Smooth muscle cell (in vitro differentiated cells): ENCODE results near the gene PEAK3. TPM values are rescaled to one million over a fixed set of nuclear protein-coding genes. Genes with fewer than 3 reads are reported as not detected.
A peak's percentile ranks its signal among the peaks of the same experiment; 100 is the strongest.

Experiments
- DNase-seq: peaks from one replicate; lab custom pipeline; 2025; ENCODE audit not compliant: unreplicated experiment; lab: John Stamatoyannopoulos, UW
- H2AFZ ChIP-seq: fragments of 200-600 bp; sonication (generic); 2 replicates; pipeline ENCODE4 v1.6.0; 2016; ENCODE audit warnings: antibody characterized with exemption, low read depth, mild to moderate bottlenecking
- H3F3A ChIP-seq: fragments of 200-600 bp; sonication (generic); 2 replicates; pipeline ENCODE4 v1.6.0; 2017; ENCODE audit warnings: antibody characterized with exemption, low read depth
- H3K27ac ChIP-seq: fragments of 200-600 bp; sonication (generic); 2 replicates; pipeline ENCODE4 v1.5.1; 2016; ENCODE audit warnings: low read depth, mild to moderate bottlenecking
- H3K27me3 ChIP-seq: fragments of 200-600 bp; sonication (generic); 2 replicates; pipeline ENCODE4 v1.6.1; 2016; ENCODE audit warnings: low read depth, mild to moderate bottlenecking
- H3K36me3 ChIP-seq: fragments of 200-600 bp; sonication (generic); 2 replicates; pipeline ENCODE4 v1.5.1; 2016; ENCODE audit warnings: low read depth
- H3K4me1 ChIP-seq: fragments of 200-600 bp; sonication (generic); 2 replicates; pipeline ENCODE4 v1.5.1; 2016; ENCODE audit warnings: low read depth
- H3K4me2 ChIP-seq: fragments of 200-600 bp; sonication (generic); 2 replicates; pipeline ENCODE4 v1.6.0; 2016; ENCODE audit warnings: mild to moderate bottlenecking
- H3K4me3 ChIP-seq: fragments of 200-600 bp; sonication (generic); 2 replicates; pipeline ENCODE4 v1.5.1; 2016; ENCODE audit warnings: mild to moderate bottlenecking
- H3K79me2 ChIP-seq: fragments of 200-600 bp; sonication (generic); 2 replicates; pipeline ENCODE4 v1.6.0; 2016; ENCODE audit warnings: low read depth, mild to moderate bottlenecking
- H3K9ac ChIP-seq: fragments of 200-600 bp; sonication (generic); 2 replicates; pipeline ENCODE4 v1.6.0; 2016; ENCODE audit warnings: low read depth
- H3K9me3 ChIP-seq: fragments of 200-600 bp; sonication (generic); replicated peaks from 2 replicates; pipeline ENCODE4 v1.5.1; 2016; ENCODE audit warnings: low read depth
- H4K20me1 ChIP-seq: fragments of 200-600 bp; sonication (generic); 2 replicates; pipeline ENCODE4 v1.6.0; 2016; ENCODE audit warnings: low read depth
- CTCF ChIP-seq: fragments of 200-600 bp; sonication (generic); IDR thresholded peaks from 2 replicates; pipeline ENCODE4 v1.5.1; 2017; ENCODE audit warnings: borderline replicate concordance, mild to moderate bottlenecking, antibody characterized with exemption; ENCODE audit not compliant: insufficient read depth, poor library complexity, severe bottlenecking
- WGBS: methylation state at CpG from one replicate; pipeline ENCODE4 v1.1.7; 2016; ENCODE audit warnings: low lambda C conversion rate; 5-methylcytosine and 5-hydroxymethylcytosine counted together
- polyA plus RNA-seq: library from polyadenylated mRNA; unstranded; fragments of >200 nt; fragmentation: Nextera tagmentation; extraction: Ambion mirVana; gene quantifications from 2 replicates; pipeline ENCODE4 v1.2.1, GENCODE V29; 2016
- total RNA-seq: library from RNA; depleted of rRNA; stranded (reverse); fragments of >200 nt; gene quantifications from 2 replicates; pipeline ENCODE4 v1.2.3, GENCODE V29; 2014

Gene PEAK3
- not detected in 2 replicates for total RNA-seq
- polyA plus RNA-seq: 0.37 and 0.71 TPM in 2 replicates

DNA sequence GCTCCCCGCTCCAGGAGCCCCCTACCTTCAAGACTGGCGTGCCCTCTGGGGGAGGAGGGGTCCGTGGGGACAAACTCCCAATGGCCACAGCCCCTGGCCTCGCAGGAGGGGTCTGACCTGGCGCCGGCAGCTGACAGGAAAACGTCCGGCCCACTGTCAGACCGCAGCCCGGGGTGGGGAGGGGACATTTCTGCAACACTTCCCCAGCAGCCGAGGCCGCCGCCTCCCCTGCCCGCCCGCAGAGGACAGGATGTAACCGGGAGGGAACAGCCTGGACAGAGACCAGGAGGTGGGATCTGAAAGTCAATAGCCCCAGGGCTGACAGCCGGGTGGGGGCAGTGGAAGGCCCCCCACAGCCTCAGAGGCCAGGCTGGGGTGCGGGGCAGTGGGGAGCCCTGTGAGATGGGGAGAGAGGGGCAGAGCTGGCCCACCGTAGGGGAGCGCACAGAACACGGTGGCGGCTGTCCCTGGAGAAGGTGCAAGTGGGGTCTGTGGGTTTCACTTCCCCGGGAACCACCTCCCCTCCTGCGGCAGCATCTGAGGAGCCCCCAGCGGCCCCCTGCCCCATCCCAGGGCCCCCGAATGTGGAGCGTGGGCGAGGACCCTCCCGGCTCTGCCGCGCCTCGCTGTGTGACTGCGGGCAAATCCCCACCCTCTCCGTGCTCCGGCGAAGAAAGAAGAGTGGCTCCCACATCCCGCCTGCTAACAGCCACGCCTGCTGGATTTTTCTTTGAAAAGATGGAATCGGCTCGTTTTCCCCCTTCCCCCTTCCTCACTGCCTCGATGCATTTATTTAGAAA is at the start of gene PEAK3:
Gene PEAK3 (minus strand): TSS at position 114 of the 800 bp plus-strand sequence. CDS start 1,244 bp downstream, outside the sequence.
- no peaks in the 10 kb centered on the region for H3K9me3 ChIP-seq
- peak within 1 kb of the TSS; percentile 39 for H3K4me3 ChIP-seq
- peak; percentile 25 for DNase-seq
- H2AFZ ChIP-seq: no peak within 1 kb of the TSS
- H3K27ac ChIP-seq: no peak within 1 kb of the TSS
- no peaks in the 10 kb centered on the region for H3K36me3 ChIP-seq
- H3K9ac ChIP-seq: no peak within 1 kb of the TSS
- peaks cover 41% of the 10 kb centered on the region for H4K20me1 ChIP-seq
- H3F3A ChIP-seq: no peaks in the 10 kb centered on the region
- H3K27me3 ChIP-seq: peaks cover 10% of the 10 kb centered on the region
- no peak for TF ChIP-seq CTCF
- no peaks in the 10 kb centered on the region for H3K79me2 ChIP-seq
- H3K4me2 ChIP-seq: peak within 1 kb of the TSS; percentile 85
- WGBS: 12% methylated on average over 33 of the region's 41 CpGs
- H3K4me1 ChIP-seq: no peaks in the 10 kb centered on the region

- TF ChIP-seq CTCF: no peak
- Histone ChIP-seq H4K20me1 (peaks cover 60% of the 10 kb centered on the region), H3K4me2 (no peak overlapping the region), H3K4me3 (peak overlapping the region; percentile 16), H3K36me3 (no peaks in the 10 kb centered on the region), H3K27me3 (no peaks in the 10 kb centered on the region), H2AFZ (no peak overlapping the region), H3K4me1 (peaks cover 28% of the 10 kb centered on the region), H3K9ac (no peak overlapping the region), H3K9me3 (no peaks in the 10 kb centered on the region), H3F3A (no peaks in the 10 kb centered on the region), H3K27ac (no peak overlapping the region), H3K79me2 (peaks cover 87% of the 10 kb centered on the region)
- DNase-seq: no peak
- 80% methylated on average over 18 of the region's 20 CpGs for WGBS
Measured at GRCh38 chr19:2330632-2331284, 48.8 kb upstream of the PEAK3 start.

DNA sequence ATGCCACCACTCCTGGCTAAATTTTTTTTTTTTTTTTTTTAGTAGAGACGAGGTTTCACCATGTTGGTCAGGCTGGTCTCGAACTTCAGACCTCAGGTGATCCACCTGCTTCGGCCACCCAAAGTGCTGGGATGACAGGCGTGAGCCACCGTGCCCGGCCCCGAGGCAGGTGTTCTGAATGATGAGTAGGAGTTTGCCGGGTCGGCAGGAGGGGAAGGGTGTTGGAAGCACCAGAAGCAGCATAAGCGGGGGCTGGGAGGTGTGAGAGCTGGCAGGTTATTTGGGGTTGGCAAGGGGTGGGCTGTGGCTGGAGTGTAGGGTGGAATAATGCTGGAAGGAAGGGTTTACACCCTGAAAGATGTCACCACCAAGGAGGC is 48.3 kb upstream of the PEAK3 start:
- H3K36me3 ChIP-seq: no peaks in the 10 kb centered on the region
- no peak for TF ChIP-seq CTCF

More for the DNA sequence above, 48.3 kb upstream of the PEAK3 start:
- no peak for DNase-seq
- Histone ChIP-seq H4K20me1 (peaks cover 55% of the 10 kb centered on the region), H3K79me2 (peaks cover 85% of the 10 kb centered on the region), H3K27me3 (no peaks in the 10 kb centered on the region), H2AFZ (no peak overlapping the region), H3K27ac (no peak overlapping the region), H3K4me1 (peaks cover 28% of the 10 kb centered on the region), H3K4me2 (no peak overlapping the region), H3K9ac (no peak overlapping the region), H3F3A (no peaks in the 10 kb centered on the region), H3K9me3 (no peaks in the 10 kb centered on the region), H3K4me3 (peak overlapping the region; percentile 97)
- 94% methylated on average over 10 of the region's 10 CpGs for WGBS
